Measurements from ENCODE around the gene ATP7A.
"Not testable (repeated sequence)": the region's sequence is repeated elsewhere in the genome, so short reads cannot be mapped to it uniquely, and the experiment has no call there.

ATP7A gene

DNA sequence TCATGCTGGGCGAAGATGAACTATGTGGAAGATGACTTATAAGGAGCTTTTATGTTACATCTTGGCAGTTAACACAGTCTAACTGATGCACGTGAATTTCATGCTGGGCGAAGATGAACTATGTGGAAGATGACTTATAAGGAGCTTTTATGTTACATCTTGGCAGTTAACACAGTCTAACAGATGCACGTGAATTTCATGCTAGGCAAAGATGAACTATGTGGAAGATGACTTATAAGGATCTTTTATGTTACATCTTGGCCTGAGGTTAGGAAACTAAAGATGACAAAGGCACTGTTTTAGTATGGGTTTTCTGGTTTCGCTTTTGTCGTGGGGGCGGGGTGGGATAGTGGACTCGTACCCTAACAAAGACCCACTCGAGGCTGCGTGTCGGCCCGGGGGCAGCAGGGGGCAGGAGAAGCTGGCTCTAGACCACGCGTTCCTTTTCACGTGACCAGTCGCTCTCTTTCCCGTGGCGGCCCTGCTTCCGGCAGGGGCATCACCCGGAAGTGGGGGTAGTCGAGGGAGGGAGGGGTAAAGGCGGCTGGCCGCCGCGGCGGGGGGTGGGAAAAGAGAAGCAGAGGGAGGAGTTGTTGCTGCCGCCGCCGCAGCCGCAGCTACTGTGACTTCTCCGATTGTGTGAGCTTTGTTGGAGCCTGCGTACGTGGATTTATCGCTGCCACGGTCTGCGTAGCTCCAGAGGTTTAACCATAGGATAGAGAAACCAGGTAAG lies at the start of gene ATP7A:
Gene ATP7A (plus strand): TSS at position 586 of the 733 bp plus-strand sequence. CDS start 60,949 bp downstream, outside the sequence.
- DNase-seq = peak; percentile 86 to 88

DNA sequence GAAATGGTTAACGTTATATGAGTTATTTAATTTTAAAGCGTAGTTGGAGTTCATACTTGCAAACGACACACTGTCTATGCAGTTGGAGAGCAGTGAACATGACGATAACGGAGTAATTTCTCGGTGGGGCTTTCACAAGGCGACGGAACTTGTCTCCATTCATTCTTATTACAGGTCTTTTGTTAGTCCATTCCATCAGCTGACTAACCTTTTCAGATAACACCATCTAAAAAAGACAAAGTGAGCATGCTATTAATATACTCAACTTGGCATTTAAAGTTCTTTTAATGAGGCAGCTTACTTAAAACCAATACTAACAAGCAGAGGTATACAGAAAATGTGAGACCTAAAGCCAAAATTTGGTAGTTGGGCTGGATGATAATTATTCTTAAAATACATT lies 35.1 kb upstream of the ATP7A start:
- no peak for DNase-seq

GRCh38 chrX:77881418-77881817 lies 29.1 kb upstream of the ATP7A start:
- not testable (repeated sequence) for DNase-seq

DNA sequence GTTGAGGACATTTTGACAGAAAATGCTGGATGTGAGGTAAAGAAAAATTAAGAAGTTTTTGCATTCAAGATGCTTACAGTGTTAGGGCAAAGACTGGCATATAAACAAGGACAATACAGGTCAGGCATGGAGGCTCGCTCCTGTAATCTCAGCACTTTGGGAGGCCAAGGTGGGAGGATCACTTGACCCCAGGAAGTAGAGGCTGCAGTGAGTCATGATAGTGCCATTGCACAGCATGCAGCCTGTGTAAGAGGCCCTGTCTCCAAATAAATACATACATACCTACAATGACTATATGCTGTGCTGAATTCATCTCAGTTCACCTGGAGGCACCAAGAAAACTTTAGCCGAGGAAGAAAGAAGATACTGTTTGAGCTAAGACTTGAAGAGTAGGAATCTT lies 17.6 kb upstream of the ATP7A start:
- no peak for DNase-seq

DNA sequence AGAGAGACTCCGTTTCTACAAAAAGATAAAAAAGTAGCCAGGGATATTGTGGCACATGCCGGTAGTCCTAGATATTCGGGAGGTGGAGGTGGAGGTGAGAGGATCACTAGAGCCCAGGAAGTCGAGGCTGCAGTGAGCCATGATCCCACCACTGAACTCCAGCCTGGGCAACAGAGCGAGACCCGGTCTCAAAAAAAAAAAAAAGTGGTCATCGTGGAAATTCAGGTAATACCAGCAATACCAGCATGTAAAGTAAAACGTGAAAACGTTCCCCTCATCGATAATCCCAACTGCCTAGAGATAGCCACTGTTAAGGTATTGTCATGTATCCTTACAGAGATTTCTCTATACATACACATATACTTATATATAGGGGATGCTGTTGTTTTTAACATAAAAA lies 16.8 kb upstream of the ATP7A start:
- DNase-seq = no peak

DNA sequence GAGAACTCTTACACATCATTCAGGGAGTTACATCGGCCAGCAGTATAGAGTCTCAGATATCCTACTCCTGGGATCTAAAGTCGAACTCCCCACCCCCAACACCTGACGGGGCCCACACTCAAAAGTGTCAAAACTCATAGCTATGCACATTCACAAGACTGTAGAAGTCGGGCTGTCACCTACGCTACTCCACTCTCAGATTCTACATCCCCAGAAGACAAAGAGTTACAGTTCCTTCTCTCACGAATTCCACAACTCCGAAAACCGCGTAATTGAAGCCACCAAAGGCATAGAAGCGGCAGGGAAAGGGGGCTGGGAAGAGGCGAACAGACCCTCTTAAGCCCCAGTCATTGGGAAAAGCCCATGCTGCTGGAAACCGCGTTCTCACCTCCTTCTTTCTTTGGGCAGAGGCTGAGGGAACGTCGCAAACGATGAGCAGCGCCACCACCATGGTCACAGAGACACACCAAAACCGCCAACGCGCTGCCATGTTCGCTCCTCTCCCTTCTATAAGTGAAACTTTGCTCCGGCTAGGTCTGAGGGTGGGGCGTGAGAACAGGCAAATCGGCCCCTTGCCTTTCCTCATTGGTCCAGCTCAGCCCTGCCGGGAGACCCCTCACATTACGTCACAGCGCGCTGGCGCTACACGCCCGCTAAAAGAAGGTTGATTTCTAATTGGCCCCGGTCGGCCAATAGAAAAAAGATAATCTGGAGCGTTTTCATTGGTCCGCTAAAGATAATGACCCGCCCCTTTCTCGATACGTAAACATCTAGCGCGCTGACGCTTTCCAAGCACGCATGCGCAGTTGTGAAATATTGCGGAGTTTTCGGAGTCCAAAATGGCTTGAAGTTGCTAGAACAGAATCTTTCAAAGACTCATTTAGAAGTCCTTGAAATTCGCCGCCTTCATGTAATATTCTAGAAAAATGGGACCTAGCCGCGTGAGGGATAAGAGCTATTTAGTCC lies 15.3 kb upstream of the ATP7A start, which contains the start of gene MAGT1:
Gene MAGT1 (minus strand): TSS at position 515 of the 966 bp plus-strand sequence. CDS start 25 bp downstream, at position 490.
- DNase-seq = peak; percentile 92

GRCh38 chrX:77899081-77899828 lies 11.2 kb upstream of the ATP7A start, which contains the start of gene COX7B:
Gene COX7B, plus strand, starts transcription at chrX:77899468. Its CDS starts 86 bp downstream, at chrX:77899554.
- peak; percentile 92 to 95 for DNase-seq

GRCh38 chrX:77900688-77901087 lies 9.8 kb upstream of the ATP7A start:
- DNase-seq = no peak

GRCh38 chrX:77901506-77901905 lies 9.0 kb upstream of the ATP7A start:
- no peak for DNase-seq

- no peak for DNase-seq
Observed at GRCh38 chrX:77917294-77917933, 6.9 kb downstream of the ATP7A start.

DNA sequence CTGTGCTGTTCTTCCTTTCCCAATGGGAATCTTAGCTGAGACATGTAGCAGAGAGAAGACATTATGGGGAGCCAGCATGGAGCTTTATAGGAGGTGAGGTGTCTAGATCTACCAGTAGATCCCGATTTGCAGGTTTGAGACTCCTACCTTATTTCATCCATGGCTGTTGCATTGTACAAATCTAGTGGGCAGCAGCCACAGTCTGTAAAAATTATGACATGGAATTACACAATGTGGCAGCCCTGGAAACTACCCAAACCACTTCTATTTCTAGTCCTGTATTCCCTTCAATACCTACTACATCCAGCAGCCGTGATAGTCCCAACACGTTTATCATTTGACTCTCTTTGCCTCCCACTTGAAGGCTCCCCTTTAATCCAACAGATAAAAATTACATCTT lies 8.1 kb downstream of the ATP7A start:
- no peak for DNase-seq

GRCh38 chrX:77919370-77919769 lies 8.9 kb downstream of the ATP7A start:
- DNase-seq = not testable (repeated sequence)

GRCh38 chrX:77922787-77923186 lies 12.3 kb downstream of the ATP7A start:
- no peak for DNase-seq

DNA sequence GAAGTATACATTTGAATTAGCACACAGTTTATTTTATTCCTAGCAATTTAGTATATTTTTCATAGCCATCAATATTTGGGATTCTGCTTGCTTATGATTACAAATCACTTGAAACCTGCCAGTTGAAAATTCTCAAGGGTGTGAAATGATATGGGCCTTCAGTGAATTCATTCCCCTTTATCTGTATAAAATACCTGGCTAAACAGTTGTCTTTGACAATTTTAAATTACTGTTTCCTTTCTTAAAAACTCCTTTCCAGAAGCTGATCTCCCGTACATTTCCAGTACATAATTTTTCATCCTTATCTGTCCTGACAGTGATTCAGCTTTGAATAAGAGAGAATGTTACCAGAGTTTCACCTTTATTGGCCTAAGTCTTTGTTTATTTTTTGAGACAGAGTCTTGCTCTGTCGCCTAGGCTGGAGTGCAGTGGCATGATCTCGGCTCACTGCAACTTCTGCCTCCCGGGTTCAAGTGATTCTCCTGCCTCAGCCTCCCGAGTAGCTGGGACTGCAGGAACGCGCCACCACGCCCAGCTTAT lies 13.9 kb downstream of the ATP7A start:
- no peak for DNase-seq

DNA sequence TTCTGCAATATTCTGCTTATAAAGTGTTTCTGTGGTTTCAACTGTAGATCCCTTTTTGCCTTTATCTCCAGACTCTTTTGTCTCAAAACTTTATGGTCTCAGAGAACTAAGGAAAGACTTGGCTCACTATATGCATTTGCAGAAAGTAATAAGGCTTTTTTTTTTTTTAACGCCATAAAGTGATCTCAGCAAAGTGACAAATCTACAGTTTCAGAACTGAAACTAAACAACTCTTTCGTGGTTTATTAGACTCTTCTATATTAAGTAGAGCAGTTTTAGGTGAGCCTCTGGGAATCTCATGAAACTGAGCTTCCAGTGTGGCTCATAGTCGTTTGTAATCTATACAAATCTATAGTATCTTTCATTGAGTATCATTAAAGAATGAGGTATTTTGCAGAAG lies 15.3 kb downstream of the ATP7A start:
- no peak for DNase-seq

GRCh38 chrX:77930581-77930980 lies 20.1 kb downstream of the ATP7A start:
- peak in 1 of 2 experiments; percentile 2 for DNase-seq

GRCh38 chrX:77935886-77936285 lies 25.4 kb downstream of the ATP7A start:
- no peak for DNase-seq

DNA sequence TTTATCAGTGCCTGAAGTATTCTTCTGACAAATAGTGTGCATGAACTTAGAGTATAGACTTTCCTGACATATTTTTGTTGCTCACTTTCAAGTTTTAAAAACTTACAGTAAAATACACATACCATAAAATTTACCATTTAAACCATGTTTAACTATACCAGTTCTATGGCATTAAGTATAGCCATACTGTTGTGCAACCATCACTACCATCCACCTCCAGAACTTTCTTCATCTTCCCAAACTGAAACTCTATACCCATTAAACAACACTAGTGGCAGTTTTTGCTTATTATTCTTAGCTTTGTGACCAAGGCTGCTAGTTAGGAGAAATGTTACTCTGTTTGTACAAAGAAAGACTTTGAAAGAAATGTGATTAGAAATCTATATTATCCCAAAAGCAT lies 25.8 kb downstream of the ATP7A start:
- no peak for DNase-seq

GRCh38 chrX:77937291-77937690 lies 26.8 kb downstream of the ATP7A start:
- DNase-seq = no peak

- DNase-seq = no peak
Observed at GRCh38 chrX:77938083-77938680, 27.7 kb downstream of the ATP7A start.

DNA sequence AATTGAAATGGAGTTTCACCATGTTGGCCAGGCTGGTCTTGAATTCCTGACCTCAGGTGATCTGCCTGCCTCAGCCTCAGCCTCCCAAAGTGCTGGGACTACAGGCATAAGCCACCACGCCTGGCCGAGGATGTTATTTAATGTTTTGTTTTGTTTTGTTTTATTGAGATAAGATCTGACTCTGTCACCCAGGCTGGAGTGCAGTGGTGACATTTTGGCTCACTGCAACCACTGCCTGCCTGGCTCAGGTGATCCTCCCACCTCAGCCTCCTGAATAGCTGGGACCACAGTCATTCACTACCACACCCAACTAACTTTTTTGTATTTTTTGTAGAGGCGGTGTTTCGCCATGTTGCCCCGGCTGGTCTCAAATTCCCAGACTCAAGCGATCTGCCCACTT lies 34.5 kb downstream of the ATP7A start:
- not testable (repeated sequence) for DNase-seq

Measured in Kasumi-1 (cell line).